Measurements from ENCODE around the gene PEAR1.

Gene PEAR1, protein sequence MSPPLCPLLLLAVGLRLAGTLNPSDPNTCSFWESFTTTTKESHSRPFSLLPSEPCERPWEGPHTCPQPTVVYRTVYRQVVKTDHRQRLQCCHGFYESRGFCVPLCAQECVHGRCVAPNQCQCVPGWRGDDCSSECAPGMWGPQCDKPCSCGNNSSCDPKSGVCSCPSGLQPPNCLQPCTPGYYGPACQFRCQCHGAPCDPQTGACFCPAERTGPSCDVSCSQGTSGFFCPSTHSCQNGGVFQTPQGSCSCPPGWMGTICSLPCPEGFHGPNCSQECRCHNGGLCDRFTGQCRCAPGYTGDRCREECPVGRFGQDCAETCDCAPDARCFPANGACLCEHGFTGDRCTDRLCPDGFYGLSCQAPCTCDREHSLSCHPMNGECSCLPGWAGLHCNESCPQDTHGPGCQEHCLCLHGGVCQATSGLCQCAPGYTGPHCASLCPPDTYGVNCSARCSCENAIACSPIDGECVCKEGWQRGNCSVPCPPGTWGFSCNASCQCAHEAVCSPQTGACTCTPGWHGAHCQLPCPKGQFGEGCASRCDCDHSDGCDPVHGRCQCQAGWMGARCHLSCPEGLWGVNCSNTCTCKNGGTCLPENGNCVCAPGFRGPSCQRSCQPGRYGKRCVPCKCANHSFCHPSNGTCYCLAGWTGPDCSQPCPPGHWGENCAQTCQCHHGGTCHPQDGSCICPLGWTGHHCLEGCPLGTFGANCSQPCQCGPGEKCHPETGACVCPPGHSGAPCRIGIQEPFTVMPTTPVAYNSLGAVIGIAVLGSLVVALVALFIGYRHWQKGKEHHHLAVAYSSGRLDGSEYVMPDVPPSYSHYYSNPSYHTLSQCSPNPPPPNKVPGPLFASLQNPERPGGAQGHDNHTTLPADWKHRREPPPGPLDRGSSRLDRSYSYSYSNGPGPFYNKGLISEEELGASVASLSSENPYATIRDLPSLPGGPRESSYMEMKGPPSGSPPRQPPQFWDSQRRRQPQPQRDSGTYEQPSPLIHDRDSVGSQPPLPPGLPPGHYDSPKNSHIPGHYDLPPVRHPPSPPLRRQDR

DNA sequence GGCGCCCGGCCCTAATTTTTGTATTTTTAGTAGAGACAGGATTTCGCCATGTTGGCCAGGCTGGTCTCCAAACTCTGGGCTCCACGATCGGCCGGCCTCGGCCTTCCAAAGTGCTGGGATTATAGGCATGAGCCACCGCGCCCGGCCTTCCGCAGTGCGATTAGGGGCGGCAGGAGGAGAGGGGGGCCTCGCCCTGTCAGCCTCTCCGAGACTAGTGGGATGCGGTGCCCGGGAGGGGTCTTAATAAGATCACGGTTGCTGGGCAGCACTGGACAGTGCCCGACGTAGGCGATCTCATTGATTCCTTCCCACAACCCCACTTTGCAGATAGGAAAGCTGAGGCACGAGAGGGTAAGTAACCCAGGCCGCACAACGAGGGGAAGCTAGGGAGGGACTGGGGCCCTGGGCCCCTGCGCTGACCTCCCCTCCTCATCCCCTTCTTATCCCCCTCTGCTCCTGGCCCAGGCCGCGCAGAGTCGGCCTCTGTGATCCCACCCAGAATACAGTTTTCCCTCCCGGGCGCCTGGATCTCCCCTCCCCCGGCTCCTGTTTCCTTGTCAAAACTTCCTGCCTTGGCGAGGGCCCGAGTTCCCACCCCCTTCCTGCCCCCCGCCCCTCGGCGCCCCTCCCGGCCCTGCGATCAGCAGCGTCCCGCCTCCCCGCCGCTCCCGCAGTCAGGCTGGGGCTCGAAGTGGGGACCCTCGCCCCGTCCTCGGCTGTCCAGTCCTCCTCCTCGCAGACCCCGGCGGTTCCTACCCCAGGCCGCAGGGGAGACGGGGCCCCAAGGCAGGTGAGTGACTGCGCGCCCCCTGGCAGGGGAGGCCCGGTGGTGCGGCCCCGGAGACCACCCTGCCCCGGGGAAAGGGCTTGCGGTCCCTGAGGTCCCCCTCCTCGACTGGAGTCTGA lies at the start of gene PEAR1:
PEAR1 (plus strand) TSS at position 671 of the 906 bp plus-strand sequence. CDS start 10,209 bp downstream, outside the sequence.
- DNase-seq (ENCODE audit: low read depth in 2 of 2), result no peak

DNA sequence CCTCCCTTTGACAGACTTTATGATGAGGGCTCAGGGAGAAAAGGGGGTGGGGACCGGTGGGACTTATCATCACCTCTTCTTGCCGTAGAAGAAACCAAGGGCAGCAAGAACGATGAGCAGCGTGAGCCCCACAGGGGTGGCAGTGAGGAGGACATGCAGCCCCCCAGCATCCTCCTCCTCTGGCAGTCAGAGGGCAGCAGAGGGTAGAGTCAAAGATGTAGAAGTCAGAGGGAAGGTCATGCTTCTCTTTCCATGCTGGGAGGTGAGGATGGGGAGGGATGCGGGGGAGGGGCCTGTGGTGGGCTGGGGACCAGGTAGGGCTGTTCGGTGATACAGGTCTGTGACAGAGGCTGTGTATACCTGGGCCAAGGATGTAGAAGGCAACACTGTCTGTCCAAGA lies 49.4 kb upstream of the PEAR1 start:
- DNase-seq (ENCODE audit: low read depth in 2 of 2), result no peak

GRCh38 chr1:156844638-156845037 lies 48.9 kb upstream of the PEAR1 start:
- no peak for DNase-seq (ENCODE audit: low read depth in 2 of 2)

GRCh38 chr1:156845055-156845952 lies 48.2 kb upstream of the PEAR1 start:
- DNase-seq (ENCODE audit: low read depth in 2 of 2), result no peak

GRCh38 chr1:156845953-156846545 lies 47.5 kb upstream of the PEAR1 start:
- no peak for DNase-seq (ENCODE audit: low read depth in 2 of 2)

GRCh38 chr1:156846643-156847042 lies 46.9 kb upstream of the PEAR1 start:
- DNase-seq (ENCODE audit: low read depth in 2 of 2), result no peak

GRCh38 chr1:156847591-156848460 lies 45.7 kb upstream of the PEAR1 start:
- DNase-seq (ENCODE audit: low read depth in 2 of 2), result no peak

DNA sequence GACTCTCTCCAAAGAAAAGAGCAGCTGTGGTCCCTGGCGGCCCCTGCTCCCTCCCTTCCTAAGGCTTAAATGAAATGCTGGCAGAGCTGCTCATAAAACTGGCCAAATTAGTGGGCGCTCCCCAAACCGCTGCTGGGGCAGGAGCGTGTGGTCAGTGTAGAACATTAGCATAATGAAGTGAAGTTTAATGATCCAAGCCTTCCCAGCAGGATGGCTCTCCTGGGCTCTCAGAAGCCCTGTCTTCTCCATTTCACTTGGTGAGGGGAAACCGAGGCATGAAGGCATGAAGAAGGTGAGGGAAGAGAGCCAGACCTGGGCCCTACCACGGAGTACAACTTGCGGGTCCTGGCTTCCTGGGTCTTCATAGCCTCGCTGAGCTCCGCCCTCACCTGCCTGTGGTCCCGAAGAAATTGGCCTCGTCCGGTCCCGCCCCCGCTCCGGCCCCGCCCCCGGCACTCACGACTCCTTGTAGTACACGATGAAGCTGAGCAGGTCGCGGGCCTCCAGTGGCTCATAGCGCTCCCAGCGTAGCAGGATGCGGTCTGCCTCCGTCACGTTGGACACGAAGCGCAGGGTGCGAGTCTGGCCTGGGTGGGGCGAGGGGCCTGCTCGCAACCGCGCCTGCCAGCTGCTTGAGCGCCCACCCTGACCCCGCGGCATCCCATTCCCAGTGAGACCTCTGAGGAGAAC lies 44.9 kb upstream of the PEAR1 start:
- peak in 1 of 2 donors; percentile 63 for DNase-seq (ENCODE audit: low read depth in 2 of 2)

- no peak for DNase-seq (ENCODE audit: low read depth in 2 of 2)
Measured at GRCh38 chr1:156849151-156849496, 44.4 kb upstream of the PEAR1 start.

DNA sequence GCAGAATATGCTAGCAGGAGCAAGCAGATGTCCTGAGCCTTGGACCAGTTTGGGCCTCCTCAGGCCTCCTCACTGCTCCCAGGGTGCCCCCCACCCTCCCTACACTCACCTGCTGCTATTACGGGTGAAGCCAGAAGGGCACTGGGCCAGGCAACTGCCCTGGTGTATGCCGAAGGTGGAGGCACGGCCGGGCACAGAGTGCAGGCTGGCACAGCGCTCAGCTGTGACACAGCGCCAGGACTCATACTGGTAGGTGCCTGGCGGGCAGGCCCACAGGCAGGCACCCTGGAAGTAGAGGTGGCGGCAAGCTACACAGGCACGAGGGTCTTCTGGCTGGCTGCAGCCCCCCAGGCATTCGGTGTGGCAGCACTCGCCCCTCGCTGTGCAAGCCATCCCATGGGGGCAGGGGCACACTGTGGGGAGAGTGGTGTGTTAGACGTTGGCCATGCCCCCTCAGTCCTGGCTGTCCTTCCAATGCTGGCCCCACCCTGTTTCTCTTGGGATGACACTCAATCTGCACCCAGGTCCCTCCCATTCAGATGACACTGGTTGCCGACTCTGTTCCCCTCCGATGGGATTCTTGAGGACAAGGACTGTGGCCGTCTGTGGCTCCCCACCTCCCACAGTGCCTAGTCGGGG lies 41.6 kb upstream of the PEAR1 start:
- DNase-seq (ENCODE audit: low read depth in 2 of 2), result no peak

- DNase-seq (ENCODE audit: low read depth in 2 of 2), result no peak
Measured at GRCh38 chr1:156852418-156852874, 41.1 kb upstream of the PEAR1 start.

GRCh38 chr1:156853761-156854160 lies 39.8 kb upstream of the PEAR1 start:
- no peak for DNase-seq (ENCODE audit: low read depth in 2 of 2)

- DNase-seq (ENCODE audit: low read depth in 2 of 2), result no peak
Measured at GRCh38 chr1:156854634-156855033, 38.9 kb upstream of the PEAR1 start.

- no peak for DNase-seq (ENCODE audit: low read depth in 2 of 2)
Measured at GRCh38 chr1:156856282-156856785, 37.2 kb upstream of the PEAR1 start.

DNA sequence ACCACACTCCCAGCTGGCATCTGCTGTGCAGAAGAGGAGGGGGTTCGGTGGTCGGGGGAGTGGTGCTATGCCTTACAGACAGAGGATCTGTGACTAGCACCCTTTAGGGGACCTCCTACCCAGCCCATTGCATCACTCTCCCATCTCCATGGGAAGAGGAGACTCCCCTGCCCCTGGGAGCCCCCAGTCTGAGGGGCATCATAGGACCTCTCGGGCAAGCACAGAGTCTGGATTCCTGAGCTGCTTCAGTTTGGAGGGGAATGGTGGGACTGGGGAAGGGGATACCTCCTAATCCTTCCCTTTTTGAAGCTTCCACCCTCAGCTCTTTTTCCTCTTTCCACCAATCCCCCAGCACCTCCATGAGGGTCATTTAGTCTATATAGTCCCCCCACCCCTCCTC lies 36.0 kb upstream of the PEAR1 start:
- no peak for DNase-seq (ENCODE audit: low read depth in 2 of 2)

DNA sequence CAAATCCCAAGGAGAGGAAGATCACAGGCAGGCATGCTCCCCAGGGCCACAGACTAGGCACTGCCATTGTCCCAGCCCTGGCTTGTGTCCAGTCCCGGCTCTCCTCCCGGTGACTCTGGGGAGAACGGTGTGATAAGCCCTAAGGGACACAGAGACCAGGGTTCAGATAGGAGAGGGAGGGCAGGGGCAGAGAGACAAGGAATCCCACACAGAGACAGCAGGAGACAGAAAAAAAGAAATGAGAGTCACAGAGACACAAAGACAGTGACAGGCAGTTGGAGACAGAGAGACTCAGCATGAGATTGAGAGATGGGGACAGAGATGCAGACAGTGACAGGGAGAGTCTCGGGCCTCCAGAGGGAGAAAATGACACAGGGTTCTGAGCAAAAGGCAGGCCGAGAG lies 35.0 kb upstream of the PEAR1 start:
- DNase-seq (ENCODE audit: low read depth in 2 of 2), result no peak

DNA sequence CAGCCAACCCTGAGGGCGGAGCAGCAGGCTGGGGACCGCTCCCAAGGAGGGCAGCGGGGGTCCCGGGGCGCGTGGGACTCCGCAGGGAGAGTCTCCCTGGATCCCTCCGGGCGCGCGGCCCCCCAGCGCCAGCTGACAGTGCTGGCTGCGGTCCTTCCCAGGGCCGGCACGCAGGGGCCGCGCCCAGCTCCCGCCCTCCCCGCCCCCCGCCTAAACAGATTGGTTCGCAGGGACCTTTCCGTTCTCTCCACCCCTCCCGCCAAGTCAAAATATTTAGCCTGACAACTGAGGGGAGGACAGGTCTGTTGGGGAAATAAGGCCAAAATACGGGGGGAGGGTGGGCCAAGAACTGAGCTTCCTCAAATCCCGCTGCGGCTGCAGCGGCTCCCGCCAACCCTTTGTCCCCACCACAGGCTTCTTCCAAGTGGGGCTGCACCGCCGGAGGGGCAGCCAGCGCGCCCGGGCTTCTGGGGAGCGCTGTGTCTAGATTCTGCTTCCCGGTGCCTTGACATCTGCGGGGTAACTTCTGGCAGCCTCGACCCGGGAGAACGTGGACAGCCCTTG lies 34.5 kb upstream of the PEAR1 start, which contains the start of gene INSRR:
INSRR (minus strand) TSS at position 159 of the 564 bp plus-strand sequence. CDS start 496 bp downstream, outside the sequence.
- no peak for DNase-seq (ENCODE audit: low read depth in 2 of 2)
